ENCODE results near the gene TMEM259.
A peak's percentile ranks its signal among the peaks of the same experiment; 100 is the strongest.

TMEM259 gene

DNA sequence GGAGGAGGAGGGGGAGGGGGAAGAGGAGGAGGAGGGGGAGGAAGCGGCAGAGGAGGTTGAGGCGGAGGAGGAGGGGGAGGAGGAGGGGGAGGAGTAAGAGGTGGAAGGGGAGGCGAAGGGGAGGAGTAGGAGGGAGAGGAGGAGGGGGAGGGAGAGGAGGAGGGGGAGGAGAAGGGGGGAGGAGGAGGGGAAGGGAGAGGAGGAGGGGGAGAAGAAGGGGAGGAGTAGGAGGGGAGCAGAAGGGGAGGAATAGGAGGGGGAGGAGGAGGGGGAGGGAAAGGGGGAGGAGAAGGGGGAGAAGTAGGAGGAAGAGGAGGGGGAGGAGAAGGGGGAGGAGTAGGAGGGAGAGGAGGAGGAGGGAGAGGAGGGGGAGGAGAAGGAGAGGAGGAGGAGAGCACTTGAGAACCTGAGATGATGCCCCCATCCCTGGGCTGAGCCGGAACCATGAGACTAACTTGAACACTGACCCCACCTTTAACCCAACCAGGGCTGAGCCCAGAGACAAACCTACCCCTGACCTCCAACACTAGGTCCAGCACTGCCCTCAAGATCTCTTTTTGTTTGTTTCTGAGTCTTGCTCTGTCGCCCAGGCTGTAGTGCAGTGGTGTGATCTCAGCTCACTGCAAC, 31.5 kb upstream of the TMEM259 start:
- Histone ChIP-seq H3K36me3 (ENCODE audit: control insufficient read depth in 1 of 2, insufficient read depth in 2 of 2, low read depth in 1 of 2, low read length in 2 of 2) (peaks cover 13 to 62% of the 10 kb centered on the region in 2 experiments), H2BK120ac (ENCODE audit: low read depth, low read length) (no peak overlapping the region), H4K91ac (ENCODE audit: low read length) (no peak overlapping the region), H3K9me3 (ENCODE audit: control insufficient read depth, low read length) (peaks cover 18% of the 10 kb centered on the region), H3K27me3 (ENCODE audit: control insufficient read depth in 1 of 2, insufficient read depth in 1 of 2, low read length in 2 of 2) (no peaks in the 10 kb centered on the region), H2BK5ac (ENCODE audit: low read depth, low read length, poor library complexity, severe bottlenecking) (no peak overlapping the region), H3K4me2 (ENCODE audit: low read length, poor library complexity, severe bottlenecking) (no peak overlapping the region), H3K4ac (ENCODE audit: low read depth in 1 of 2, low read length in 2 of 2) (no peak overlapping the region), H3K27ac (ENCODE audit: low read length, poor library complexity, severe bottlenecking) (no peak overlapping the region), H3K4me1 (ENCODE audit: control insufficient read depth, insufficient read depth, low read depth, low read length) (peaks cover under 1% of the 10 kb centered on the region), H2BK15ac (ENCODE audit: low read depth, poor library complexity, severe bottlenecking) (no peak overlapping the region), H3K18ac (ENCODE audit: low read depth in 1 of 2, low read length in 2 of 2) (no peak overlapping the region), H4K8ac (ENCODE audit: low read length) (no peak overlapping the region), H3K14ac (ENCODE audit: low read length in 2 of 2) (no peak overlapping the region), H2AFZ (ENCODE audit: low read depth, low read length) (no peak overlapping the region), H3K23ac (ENCODE audit: low read length in 2 of 2) (no peak overlapping the region), H3K9ac (ENCODE audit: low read length) (no peak overlapping the region), H2AK5ac (ENCODE audit: low read length, severe bottlenecking) (no peak overlapping the region), H3K4me3 (ENCODE audit: insufficient read depth in 1 of 2, low read depth in 1 of 2, low read length in 2 of 2) (no peak overlapping the region), H3K79me1 (replicated peaks; ENCODE audit: low read length, poor library complexity, severe bottlenecking) (no peaks in the 10 kb centered on the region), H2BK12ac (ENCODE audit: low read length in 2 of 2) (no peak overlapping the region)
- WGBS, result 87% methylated on average over 4 of the region's 5 CpGs
- no peak for DNase-seq

DNA sequence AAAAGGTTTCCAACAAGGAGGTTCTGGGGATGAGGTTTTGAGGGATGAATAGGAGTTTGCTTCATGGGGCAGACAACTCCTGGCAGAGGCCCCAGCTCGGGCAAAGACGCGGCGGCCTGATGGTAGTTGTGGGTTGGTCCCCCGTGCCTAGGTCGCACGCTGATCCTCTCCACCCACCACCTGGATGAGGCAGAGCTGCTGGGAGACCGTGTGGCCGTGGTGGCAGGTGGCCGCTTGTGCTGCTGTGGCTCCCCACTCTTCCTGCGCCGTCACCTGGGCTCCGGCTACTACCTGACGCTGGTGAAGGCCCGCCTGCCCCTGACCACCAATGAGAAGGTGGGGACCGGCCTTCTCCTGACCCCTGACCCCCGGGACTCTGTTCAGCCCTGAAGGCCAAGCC, 30.9 kb upstream of the TMEM259 start:
- no peak overlapping the region for H3K18ac ChIP-seq (ENCODE audit: low read depth in 1 of 2, low read length in 2 of 2)
- no peak for DNase-seq
- H3K36me3 ChIP-seq (ENCODE audit: control insufficient read depth in 1 of 2, insufficient read depth in 2 of 2, low read depth in 1 of 2, low read length in 2 of 2), result peaks cover 8 to 63% of the 10 kb centered on the region in 2 experiments
- H3K27me3 ChIP-seq (ENCODE audit: control insufficient read depth in 1 of 2, insufficient read depth in 1 of 2, low read length in 2 of 2), result no peaks in the 10 kb centered on the region
- peaks cover 11% of the 10 kb centered on the region for H3K9me3 ChIP-seq (ENCODE audit: control insufficient read depth, low read length)
- no peak overlapping the region for H2BK15ac ChIP-seq (ENCODE audit: low read depth, poor library complexity, severe bottlenecking)
- H3K79me1 ChIP-seq (replicated peaks; ENCODE audit: low read length, poor library complexity, severe bottlenecking), result no peaks in the 10 kb centered on the region
- H3K4me3 ChIP-seq (ENCODE audit: insufficient read depth in 1 of 2, low read depth in 1 of 2, low read length in 2 of 2), result no peak overlapping the region
- no peak overlapping the region for H3K4ac ChIP-seq (ENCODE audit: low read depth in 1 of 2, low read length in 2 of 2)
- WGBS, result 93% methylated on average over 17 of the region's 17 CpGs
- no peak overlapping the region for H2BK5ac ChIP-seq (ENCODE audit: low read depth, low read length, poor library complexity, severe bottlenecking)
- no peak overlapping the region for H3K4me2 ChIP-seq (ENCODE audit: low read length, poor library complexity, severe bottlenecking)
- no peak overlapping the region for H4K91ac ChIP-seq (ENCODE audit: low read length)
- no peak overlapping the region for H2BK12ac ChIP-seq (ENCODE audit: low read length in 2 of 2)
- H3K14ac ChIP-seq (ENCODE audit: low read length in 2 of 2), result no peak overlapping the region
- H2BK120ac ChIP-seq (ENCODE audit: low read depth, low read length), result no peak overlapping the region
- H3K23ac ChIP-seq (ENCODE audit: low read length in 2 of 2), result no peak overlapping the region
- no peak overlapping the region for H3K27ac ChIP-seq (ENCODE audit: low read length, poor library complexity, severe bottlenecking)
- no peak overlapping the region for H2AFZ ChIP-seq (ENCODE audit: low read depth, low read length)
- no peak overlapping the region for H4K8ac ChIP-seq (ENCODE audit: low read length)
- H2AK5ac ChIP-seq (ENCODE audit: low read length, severe bottlenecking), result no peak overlapping the region
- H3K4me1 ChIP-seq (ENCODE audit: control insufficient read depth, insufficient read depth, low read depth, low read length), result peaks cover 2% of the 10 kb centered on the region
- H3K9ac ChIP-seq (ENCODE audit: low read length), result no peak overlapping the region

DNA sequence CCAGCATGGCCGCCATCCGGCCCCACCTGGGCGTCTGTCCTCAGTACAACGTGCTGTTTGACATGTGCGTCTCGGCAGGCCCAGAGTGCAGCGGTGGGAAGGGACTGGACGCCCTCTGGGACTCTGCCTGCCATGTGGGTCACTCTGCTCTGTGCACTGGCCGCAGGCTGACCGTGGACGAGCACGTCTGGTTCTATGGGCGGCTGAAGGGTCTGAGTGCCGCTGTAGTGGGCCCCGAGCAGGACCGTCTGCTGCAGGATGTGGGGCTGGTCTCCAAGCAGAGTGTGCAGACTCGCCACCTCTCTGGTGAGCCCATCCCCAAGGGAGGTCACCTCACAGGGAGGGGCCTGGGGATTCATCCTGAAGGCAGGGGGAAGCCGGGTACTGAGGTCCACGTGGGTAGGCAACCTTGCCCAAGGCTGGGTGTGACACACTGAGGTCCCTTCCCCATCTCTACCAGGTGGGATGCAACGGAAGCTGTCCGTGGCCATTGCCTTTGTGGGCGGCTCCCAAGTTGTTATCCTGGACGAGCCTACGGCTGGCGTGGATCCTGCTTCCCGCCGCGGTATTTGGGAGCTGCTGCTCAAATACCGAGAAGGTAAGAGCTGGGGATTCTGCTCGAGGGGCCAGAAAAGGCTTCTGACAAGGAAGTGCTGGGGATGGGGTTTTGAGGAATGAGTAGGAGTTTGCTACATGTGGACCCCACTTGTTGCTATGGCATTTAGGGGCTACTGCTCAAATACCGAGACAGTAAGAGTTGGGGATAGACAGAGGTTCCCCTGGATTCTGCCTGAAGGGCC, 30.3 kb upstream of the TMEM259 start:
- H3K4ac ChIP-seq (ENCODE audit: low read depth in 1 of 2, low read length in 2 of 2), result no peak overlapping the region
- no peak for DNase-seq
- H3K36me3 ChIP-seq (ENCODE audit: control insufficient read depth in 1 of 2, insufficient read depth in 2 of 2, low read depth in 1 of 2, low read length in 2 of 2), result peaks cover 2 to 63% of the 10 kb centered on the region in 2 experiments
- H3K9me3 ChIP-seq (ENCODE audit: control insufficient read depth, low read length), result peaks cover 5% of the 10 kb centered on the region
- H3K18ac ChIP-seq (ENCODE audit: low read depth in 1 of 2, low read length in 2 of 2), result no peak overlapping the region
- H2BK5ac ChIP-seq (ENCODE audit: low read depth, low read length, poor library complexity, severe bottlenecking), result no peak overlapping the region
- H3K27ac ChIP-seq (ENCODE audit: low read length, poor library complexity, severe bottlenecking), result no peak overlapping the region
- H3K4me2 ChIP-seq (ENCODE audit: low read length, poor library complexity, severe bottlenecking), result no peak overlapping the region
- H3K27me3 ChIP-seq (ENCODE audit: control insufficient read depth in 1 of 2, insufficient read depth in 1 of 2, low read length in 2 of 2), result no peaks in the 10 kb centered on the region
- H2BK120ac ChIP-seq (ENCODE audit: low read depth, low read length), result no peak overlapping the region
- H3K4me3 ChIP-seq (ENCODE audit: insufficient read depth in 1 of 2, low read depth in 1 of 2, low read length in 2 of 2), result no peak overlapping the region
- H3K4me1 ChIP-seq (ENCODE audit: control insufficient read depth, insufficient read depth, low read depth, low read length), result peaks cover 2% of the 10 kb centered on the region
- no peak overlapping the region for H3K23ac ChIP-seq (ENCODE audit: low read length in 2 of 2)
- H3K79me1 ChIP-seq (replicated peaks; ENCODE audit: low read length, poor library complexity, severe bottlenecking), result no peaks in the 10 kb centered on the region
- H2AK5ac ChIP-seq (ENCODE audit: low read length, severe bottlenecking), result no peak overlapping the region
- no peak overlapping the region for H2BK15ac ChIP-seq (ENCODE audit: low read depth, poor library complexity, severe bottlenecking)
- no peak overlapping the region for H3K9ac ChIP-seq (ENCODE audit: low read length)
- H2AFZ ChIP-seq (ENCODE audit: low read depth, low read length), result no peak overlapping the region
- no peak overlapping the region for H3K14ac ChIP-seq (ENCODE audit: low read length in 2 of 2)
- H4K91ac ChIP-seq (ENCODE audit: low read length), result peak overlapping the region; percentile 7
- H2BK12ac ChIP-seq (ENCODE audit: low read length in 2 of 2), result no peak overlapping the region
- 89% methylated on average over 31 of the region's 31 CpGs for WGBS
- H4K8ac ChIP-seq (ENCODE audit: low read length), result no peak overlapping the region

DNA sequence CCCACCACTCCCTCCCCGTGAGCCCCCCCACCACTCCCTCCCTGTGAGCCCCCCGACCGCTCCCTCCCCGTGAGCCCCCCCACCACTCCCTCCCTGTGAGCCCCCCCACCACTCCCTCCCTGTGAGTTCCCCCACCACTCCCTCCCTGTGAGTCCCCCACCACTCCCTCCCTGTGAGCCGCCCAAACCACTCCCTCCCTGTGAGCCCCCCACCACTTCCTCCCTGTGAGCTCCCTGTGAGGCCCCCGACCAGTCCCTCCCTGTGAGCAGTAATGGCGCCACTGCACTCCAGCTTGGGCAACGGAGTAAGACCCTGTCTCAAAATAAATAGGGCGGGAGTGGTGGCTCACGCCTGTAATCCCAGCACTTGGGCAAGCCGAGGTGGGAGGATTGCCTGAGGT, 28.9 kb upstream of the TMEM259 start:
- H3K79me1 ChIP-seq (replicated peaks; ENCODE audit: low read length, poor library complexity, severe bottlenecking), result no peaks in the 10 kb centered on the region
- H4K8ac ChIP-seq (ENCODE audit: low read length), result no peak overlapping the region
- H3K4me1 ChIP-seq (ENCODE audit: control insufficient read depth, insufficient read depth, low read depth, low read length), result peaks cover 2% of the 10 kb centered on the region
- no peak overlapping the region for H3K4ac ChIP-seq (ENCODE audit: low read depth in 1 of 2, low read length in 2 of 2)
- no peaks in the 10 kb centered on the region for H3K9me3 ChIP-seq (ENCODE audit: control insufficient read depth, low read length)
- H2AK5ac ChIP-seq (ENCODE audit: low read length, severe bottlenecking), result no peak overlapping the region
- H2BK120ac ChIP-seq (ENCODE audit: low read depth, low read length), result no peak overlapping the region
- H2BK15ac ChIP-seq (ENCODE audit: low read depth, poor library complexity, severe bottlenecking), result no peak overlapping the region
- no peak overlapping the region for H3K27ac ChIP-seq (ENCODE audit: low read length, poor library complexity, severe bottlenecking)
- peaks cover 0 to 61% of the 10 kb centered on the region in 2 experiments for H3K36me3 ChIP-seq (ENCODE audit: control insufficient read depth in 1 of 2, insufficient read depth in 2 of 2, low read depth in 1 of 2, low read length in 2 of 2)
- no peak overlapping the region for H3K23ac ChIP-seq (ENCODE audit: low read length in 2 of 2)
- no peak overlapping the region for H3K14ac ChIP-seq (ENCODE audit: low read length in 2 of 2)
- H3K4me3 ChIP-seq (ENCODE audit: insufficient read depth in 1 of 2, low read depth in 1 of 2, low read length in 2 of 2), result no peak overlapping the region
- H3K27me3 ChIP-seq (ENCODE audit: control insufficient read depth in 1 of 2, insufficient read depth in 1 of 2, low read length in 2 of 2), result no peaks in the 10 kb centered on the region
- 82% methylated on average over 7 of the region's 11 CpGs for WGBS
- H3K18ac ChIP-seq (ENCODE audit: low read depth in 1 of 2, low read length in 2 of 2), result no peak overlapping the region
- H3K9ac ChIP-seq (ENCODE audit: low read length), result no peak overlapping the region
- H2AFZ ChIP-seq (ENCODE audit: low read depth, low read length), result no peak overlapping the region
- H2BK5ac ChIP-seq (ENCODE audit: low read depth, low read length, poor library complexity, severe bottlenecking), result no peak overlapping the region
- DNase-seq, result no peak
- H4K91ac ChIP-seq (ENCODE audit: low read length), result no peak overlapping the region
- no peak overlapping the region for H2BK12ac ChIP-seq (ENCODE audit: low read length in 2 of 2)
- no peak overlapping the region for H3K4me2 ChIP-seq (ENCODE audit: low read length, poor library complexity, severe bottlenecking)

All from mesenchymal stem cell (in vitro differentiated cells and primary cell).